CD4-positive, alpha-beta T cell treated with Interleukin-17A for 4 hours (primary cell): ENCODE data around the gene HOXD9.

Source experiments
- DNase-seq: peaks from one replicate; pipeline ENCODE4 v3.0.0-alpha.2; 2020; ENCODE audit warnings: mixed read lengths

HOXD9 gene

DNA sequence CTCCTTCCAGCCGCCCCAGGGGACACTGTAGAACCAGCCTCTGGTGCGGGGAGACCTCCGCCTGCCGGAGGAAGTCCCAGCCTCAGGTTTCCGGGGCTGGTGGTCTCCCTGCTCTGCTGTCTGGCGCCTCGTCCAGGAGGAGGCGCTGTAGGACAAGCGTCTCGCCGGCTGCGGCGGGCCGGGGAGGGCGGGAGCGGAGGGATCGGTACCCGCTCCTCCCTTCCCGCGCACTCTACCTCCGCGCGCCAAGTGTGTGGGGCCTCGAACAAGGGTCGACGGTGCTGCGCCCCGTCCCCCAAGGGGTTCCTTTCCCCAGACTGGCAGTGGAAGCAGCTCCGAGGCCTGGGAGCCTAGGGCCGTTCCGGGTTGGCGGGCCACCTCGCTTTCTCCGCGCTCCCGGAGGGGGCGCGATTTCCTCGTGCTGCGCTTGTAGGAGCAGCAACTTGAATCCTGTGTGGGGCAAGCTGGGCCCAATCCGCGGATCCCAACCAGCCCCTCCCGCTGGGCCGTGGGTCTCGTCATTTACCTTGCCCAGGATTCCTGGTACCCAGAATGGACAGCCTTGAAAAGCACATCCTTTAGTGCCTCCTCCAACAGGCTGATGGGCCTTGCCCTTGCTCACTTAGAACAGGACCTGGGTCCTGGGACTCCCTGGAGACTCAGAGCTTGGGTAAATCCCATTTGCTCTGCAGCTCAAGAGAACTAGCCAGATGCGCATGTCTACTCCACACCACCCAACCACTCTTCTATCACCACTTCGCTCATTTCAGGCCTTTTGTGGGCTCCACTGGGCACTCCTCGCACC is 18.2 kb downstream of the HOXD9 start:
- DNase-seq, result peak; percentile 62

- no peak for DNase-seq
Measured at GRCh38 chr2:176142281-176142680, 19.8 kb downstream of the HOXD9 start.

DNA sequence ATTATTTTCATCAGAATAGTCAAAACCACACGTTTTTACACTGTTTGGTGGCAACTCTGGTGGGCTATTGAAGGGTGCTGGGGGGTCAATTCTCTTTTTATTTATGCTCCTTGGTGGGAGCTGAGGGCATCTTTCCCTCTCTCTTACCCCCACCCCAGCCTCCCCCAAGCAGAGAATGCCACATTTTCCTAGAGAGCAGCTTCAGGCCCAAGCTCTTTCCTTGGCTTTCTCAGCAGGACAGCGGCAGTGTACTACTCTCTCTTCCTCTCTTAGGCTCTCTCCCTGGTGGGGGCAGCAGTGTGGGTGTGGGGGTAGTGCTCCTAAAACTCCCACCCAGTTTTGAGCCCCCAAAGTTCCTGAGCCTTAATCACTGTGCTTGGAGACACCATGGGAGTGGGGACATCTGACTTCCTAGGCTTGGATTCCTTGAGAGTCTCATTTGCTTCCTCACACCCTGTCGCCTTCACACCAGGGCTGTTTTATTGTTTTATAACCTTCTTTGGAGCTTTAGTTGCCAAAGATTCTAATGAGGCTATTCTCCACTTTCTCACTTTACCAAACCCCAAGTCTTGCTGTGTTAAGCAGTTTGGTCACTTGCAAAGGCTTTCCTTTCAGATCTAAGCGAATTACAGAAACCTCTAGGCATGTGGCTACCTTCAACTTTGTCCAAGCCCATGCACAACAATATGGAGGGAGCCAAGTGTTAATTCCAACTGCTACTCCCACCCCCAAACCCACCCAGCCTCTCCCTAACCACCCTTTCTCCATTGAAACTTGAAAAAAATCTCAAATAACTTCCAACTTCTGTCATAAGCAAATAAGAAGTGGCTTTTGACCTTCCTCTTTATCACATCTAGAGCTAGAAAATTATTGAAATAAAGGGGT is 22.8 kb downstream of the HOXD9 start:
- DNase-seq, result no peak

- no peak for DNase-seq
Measured at GRCh38 chr2:176146101-176146500, 23.6 kb downstream of the HOXD9 start.

DNA sequence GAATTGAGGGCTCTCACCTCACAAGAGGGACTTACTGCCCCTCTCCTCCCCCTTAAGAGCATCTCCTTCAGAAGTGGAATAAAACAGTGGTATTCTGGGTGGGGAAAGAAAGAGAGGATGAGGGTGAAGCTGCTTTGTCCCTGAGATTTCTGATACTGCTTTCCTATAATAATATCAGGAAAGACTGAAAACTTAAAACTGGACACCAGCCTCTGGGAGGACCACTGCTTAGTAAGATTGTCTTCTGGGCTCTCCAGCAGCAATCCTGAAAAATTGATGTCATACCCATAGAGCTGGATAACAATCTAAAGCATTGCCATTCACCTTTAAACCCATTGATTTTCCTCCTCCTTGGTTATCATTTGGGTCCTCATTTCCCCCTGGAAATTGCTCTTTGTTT is 24.1 kb downstream of the HOXD9 start:
- DNase-seq, result no peak

- DNase-seq, result no peak
Measured at GRCh38 chr2:176147210-176147799, 24.8 kb downstream of the HOXD9 start.

GRCh38 chr2:176147800-176148496 is 25.4 kb downstream of the HOXD9 start:
- no peak for DNase-seq

DNA sequence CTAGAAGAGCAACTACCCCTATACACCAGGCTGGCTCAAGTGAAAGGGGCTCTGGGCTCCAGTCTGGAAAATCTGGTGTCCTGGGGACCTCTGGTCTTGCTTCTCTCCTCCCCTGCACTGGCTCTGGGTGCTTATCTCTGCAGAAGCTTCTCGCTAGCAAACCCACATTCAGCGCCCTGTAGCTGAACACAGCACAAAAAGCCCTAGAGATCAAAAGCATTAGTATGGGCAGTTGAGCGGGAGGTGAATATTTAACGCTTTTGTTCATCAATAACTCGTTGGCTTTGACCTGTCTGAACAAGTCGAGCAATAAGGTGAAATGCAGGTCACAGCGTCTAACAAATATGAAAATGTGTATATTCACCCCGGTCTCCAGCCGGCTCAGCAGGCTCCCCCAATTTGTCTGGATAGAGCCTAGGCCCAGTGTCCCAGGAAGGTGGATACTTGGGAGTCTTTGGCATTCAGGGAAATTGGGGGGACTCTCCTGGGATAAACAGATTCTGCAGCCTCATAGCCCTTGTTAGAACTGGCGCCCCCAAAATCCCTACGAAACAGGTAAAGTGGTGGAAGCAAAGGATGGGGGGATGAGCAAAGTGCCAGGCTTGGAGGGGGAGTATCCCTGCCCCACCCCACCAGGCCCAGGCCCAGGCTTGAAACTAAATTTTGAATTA is 26.4 kb downstream of the HOXD9 start:
- no peak for DNase-seq

GRCh38 chr2:176149481-176149938 is 27.0 kb downstream of the HOXD9 start:
- no peak for DNase-seq

- no peak for DNase-seq
Measured at GRCh38 chr2:176149939-176150583, 27.5 kb downstream of the HOXD9 start.

DNA sequence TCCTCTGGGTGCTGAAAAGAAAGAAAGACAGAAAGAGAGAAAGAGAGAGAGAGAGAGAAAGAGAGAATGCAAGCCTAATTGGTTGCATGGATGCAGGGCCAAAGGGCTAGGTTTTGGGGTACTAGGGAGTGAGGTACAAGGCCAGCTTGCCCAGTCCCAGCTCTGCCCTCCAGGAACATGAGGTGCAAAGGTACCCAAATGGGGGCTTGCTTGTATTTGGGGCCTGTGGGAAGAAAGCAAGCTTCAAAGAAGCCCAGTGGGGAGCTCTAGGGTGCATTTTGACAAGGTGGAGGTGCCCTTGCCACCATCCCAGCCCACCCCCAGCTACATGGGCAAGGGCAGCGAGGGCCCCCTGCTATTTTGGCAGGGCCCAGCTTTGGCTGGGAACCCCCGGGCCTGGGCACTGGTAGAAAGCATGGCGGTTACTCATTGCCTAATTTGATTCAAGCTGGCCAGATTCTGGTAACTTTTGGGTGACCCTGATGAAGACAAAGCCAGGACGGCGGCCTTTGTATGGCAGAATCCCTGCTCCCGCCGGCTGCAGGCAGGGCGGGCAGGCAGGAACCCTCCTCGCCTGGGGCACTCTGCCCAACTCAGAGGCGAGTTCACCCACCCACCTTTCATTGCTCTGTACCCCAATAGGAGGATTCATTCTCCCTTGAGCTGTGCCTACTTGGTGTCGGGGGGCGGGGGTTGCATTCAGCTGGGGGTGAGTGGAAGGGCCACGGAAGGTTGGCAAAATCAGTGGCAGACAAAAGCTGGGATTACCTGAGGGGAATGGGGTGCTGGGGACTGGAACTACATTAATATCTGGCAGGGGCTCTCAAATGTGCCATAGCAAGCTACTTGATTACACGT is 28.3 kb downstream of the HOXD9 start:
- DNase-seq, result no peak

DNA sequence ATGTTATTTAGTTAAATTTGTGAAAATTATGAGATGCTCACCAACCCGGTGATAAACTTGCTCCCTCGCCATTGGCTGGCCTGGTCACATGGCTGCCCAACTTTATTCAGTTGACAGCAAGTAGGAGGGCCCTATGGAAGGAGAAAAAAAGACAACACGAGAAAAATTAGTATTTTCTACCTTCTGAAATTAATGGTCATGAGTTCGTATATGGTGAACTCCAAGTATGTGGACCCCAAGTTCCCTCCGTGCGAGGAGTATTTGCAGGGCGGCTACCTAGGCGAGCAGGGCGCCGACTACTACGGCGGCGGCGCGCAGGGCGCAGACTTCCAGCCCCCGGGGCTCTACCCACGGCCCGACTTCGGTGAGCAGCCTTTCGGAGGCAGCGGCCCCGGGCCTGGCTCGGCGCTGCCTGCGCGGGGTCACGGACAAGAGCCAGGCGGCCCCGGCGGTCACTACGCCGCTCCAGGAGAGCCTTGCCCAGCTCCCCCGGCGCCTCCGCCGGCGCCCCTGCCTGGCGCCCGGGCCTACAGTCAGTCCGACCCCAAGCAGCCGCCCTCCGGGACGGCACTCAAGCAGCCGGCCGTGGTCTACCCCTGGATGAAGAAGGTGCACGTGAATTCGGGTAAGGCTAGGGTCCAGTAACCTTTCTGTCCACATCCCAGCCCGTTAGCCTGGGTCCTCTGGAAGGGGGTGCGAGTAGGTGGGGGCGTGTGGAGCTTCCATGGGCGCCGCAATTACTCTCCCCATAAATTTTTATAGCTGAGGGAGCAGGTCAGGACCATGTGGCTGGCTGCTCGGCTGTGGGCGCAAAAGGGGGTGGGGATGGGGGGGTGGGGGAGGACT is 29.1 kb downstream of the HOXD9 start, which contains the start of gene HOXD4:
HOXD4 (plus strand) TSS at position 109 of the 846 bp plus-strand sequence; CDS start at position 193, 84 bp downstream.
- no peak for DNase-seq

DNA sequence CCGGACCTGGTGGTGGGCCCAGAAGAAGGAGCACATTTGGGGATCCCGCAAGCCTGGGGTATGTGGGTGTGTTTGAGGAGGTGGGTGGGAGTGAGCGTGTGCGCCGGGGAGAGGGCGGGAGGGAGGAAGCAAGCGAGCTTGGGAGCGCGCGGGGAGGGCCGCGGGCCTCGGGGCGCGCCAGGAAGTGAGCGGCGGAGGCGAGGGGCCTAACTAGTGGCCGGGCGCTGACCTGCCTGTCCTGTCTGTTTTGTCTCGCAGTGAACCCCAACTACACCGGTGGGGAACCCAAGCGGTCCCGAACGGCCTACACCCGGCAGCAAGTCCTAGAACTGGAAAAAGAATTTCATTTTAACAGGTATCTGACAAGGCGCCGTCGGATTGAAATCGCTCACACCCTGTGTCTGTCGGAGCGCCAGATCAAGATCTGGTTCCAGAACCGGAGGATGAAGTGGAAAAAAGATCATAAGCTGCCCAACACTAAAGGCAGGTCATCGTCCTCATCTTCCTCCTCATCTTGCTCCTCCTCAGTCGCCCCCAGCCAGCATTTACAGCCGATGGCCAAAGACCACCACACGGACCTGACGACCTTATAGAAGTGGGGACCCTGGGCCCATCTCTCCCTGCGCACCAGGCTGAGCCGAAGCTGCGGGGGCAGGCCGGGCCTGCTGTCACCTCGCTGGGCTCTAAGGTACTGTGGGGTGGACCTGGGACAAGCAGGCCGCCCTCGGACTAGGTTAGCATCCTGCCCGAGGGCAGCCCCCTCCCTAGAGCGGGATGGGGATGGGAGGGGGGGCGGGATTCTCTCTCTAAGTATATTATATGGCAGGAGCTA is 30.0 kb downstream of the HOXD9 start:
- no peak for DNase-seq

DNA sequence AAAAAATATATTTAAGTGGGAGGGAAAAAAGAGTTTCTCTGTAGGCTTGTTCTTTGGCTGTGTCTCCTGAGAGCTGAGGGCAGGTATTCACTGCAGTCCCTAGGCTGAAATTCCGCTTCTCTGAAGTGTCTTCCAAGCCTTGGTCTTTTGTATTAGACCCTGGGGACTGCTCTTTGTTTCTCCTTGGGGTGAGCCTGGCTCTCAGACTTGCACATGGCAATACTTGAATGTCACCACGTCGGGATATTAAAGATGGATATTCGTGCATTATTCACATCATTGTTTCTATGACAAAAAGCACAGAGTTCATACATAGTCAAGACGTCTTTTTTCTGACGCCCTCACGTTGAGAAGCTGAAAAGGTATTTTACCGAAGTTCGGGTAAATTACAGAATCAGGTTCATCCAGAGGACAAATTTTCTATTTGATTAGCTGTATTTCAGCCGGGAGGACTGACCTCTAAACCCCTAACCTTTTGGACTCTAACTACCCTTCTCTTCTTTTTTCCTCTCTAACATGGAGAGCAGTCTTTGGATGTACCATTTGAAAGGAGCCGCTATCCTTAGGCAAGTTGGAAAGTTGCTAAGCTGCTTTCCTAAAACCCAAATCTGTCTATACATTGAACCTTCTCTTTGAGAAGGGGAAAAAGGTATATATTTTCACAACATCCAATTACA is 32.2 kb downstream of the HOXD9 start:
- DNase-seq, result no peak

- no peak for DNase-seq
Measured at GRCh38 chr2:176155356-176156044, 33.0 kb downstream of the HOXD9 start.

DNA sequence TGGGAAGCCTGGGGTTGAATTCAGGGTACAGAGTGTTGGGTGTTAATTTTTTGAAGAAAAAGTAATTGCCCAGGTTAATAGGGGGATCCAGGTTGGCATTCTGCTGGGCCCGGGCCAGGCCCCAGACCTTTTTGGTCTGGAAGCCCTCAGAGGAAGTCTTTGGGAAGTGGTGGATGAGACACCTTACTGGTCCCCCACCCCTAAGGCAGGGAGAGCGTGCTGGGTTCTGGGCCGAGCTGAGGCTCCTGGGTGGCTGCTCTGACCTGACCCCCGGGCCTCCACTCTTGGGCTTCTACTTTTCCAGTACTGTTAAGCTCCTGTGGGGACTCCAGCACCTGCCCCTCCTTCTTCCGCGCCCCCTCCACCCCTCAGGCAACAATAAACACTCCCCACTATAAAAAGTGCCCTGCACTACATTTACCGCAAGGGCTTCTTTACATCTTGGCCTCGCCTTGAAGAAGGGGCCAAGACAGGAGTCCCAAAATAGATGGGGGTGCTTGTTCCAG is 33.8 kb downstream of the HOXD9 start:
- no peak for DNase-seq

DNA sequence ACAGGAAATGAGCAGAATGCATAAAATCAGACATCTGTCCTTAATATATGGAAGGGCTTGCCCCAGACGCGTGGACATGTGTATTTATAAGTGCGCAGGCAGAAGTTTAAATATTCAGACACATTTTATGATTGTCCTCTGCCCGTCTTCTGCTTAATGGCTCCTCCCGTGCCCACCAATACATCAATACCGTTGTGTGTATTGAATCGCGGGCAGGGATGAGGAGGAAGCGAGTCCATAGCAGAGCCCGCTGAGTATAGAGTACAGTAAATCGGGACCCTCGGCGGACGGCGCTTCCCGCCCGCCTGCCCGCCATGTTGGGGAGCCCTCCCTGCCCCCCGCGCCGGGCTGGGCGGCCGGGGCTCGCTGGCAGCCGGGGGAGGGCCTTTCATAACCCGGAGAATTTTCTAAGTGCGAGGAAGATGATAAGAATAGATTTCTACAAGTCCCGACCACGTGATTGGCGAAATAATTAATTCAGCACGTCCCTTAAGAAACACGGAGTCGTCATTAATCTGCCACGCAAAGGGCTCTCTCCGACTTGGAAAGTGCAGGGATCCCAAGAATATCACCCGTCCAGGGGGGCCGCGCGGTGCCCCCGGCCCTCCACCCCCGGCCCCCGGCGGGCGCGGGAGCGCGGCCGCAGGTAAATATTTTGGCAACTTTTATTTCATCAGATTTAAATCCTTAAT is 34.4 kb downstream of the HOXD9 start, which contains the start of gene HOXD3:
HOXD3 (plus strand) TSS at position 501 of the 692 bp plus-strand sequence. CDS start 11,808 bp downstream, outside the sequence.
- DNase-seq, result no peak
